SW480 (cell line): ENCODE measurements around the gene TTYH1.
"Not testable (repeated sequence)": the region's sequence is repeated elsewhere in the genome, so short reads cannot be mapped to it uniquely, and the experiment has no call there.

Experiments
- DNase-seq: peaks from one replicate; pipeline ENCODE4 v3.0.0-alpha.2; 2016; ENCODE audit warnings: low spot score

The TTYH1 gene

DNA sequence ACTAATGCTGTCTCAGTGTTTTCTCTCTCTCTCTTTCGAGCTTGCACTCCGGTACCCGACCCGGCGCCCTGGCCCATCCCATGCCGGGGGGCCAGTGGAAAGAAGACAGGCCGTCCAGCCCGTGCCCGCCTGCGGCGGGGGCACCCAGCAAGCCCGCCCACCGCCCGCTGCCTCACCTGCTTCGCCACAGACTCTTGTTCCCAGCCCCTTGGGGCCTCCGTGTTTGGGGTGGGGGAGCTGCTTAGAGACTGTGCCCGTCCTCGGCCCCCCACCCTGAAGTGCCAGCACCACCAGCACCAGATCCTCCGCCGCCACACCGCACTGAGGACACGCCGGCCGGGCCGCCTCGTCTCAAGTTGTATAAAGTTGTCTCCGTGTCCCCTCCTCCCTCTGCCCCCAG lies 45.9 kb downstream of the TTYH1 start:
- no peak for DNase-seq

DNA sequence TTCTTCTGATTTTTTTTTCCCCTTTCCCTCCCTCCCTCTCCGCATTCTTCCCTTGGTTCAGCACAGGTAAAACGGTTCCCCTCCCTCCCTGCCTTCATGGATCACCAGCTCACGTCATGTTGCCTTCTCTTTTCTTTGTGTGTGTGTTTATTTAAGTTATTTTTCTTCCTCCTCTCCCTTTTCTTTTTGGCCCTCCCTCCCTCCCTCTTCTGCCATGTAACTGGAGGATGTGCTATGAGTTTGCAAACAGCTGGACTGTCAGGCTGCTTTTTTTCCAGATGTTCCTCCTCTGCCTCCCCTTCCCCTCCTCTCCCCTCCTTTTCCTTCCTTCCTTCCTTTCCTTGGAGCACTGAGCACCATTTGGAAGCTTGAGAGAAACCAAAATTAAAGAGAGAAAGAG lies 46.3 kb downstream of the TTYH1 start:
- no peak for DNase-seq

DNA sequence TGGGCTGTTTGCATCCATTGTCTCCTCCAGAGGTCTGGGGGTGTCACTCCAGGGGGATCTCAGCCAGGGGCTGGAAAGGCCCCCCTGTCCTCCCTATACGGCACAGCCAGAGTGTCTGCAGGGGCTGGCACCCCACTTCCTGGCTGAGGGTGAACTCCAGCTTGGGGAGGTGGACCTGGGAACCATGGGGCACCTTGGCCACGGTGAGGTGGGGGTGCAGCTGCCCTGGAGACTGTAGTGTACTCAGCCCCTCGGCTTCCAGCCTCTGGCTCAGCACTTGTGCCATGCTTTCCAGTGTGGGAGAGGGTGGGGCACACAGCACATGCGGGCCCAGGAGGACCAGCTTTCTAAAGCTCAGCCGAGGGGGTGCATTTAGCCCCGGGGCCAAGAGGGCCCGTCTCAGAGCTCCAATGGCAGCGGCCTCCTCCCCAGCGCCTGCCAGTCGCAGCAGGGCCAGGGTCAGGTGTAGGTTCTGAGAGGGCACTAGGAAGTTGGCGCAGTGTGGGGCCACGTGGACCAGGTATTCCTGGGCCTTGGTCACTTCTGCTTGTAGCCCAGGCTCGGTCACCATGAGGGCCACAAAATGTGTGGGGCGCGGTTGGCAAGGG lies 46.9 kb downstream of the TTYH1 start:
- peak; percentile 36 for DNase-seq

DNA sequence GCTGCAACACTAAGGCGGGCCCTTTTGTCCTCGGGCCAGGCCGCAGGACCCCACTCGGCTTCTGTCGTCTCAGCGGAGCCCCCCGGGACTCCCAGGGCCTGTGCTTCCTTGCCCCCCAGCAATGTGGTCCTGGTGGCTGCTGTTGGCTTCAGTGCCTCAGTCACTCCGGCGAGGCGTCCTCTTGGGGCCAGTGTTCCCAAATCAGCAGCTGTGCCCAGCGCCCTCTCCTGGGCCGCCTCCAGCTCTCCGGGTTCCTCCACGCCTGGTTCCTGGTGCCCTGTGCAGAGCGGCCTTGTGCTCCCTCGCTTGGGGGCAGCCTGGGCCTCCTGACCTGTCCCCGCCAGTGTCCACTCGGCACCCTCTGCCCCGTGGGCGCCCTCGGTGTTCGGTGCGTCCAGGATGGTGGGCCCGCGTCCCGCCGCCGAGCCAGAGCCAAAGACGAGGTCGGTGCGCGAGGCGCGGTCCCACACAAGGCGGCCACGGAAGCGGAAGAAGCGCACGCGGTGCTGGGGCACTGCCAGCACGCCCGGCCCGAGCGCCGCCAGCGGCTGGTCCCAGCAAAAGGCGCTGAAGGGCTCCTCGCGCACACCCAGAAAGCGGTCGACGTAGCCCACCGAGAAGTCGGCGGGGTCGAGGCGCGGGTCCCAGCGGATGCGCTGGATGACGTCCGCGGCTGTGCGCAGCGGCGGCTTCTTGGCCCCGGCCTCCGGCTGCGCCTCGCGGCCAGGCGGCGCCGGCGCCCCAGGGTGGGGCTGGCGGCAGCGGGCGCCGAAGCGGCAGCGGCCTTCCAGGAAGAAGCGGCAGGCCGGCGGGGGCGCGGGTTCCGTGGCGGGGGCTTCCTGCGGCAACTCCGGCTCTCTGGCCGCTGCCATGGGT lies 47.6 kb downstream of the TTYH1 start:
- peak; percentile 85 for DNase-seq

GRCh38 chr19:54463531-54464043 lies 48.3 kb downstream of the TTYH1 start, which contains the start of gene LENG9:
Gene LENG9 (minus strand): TSS chr19:54463778. CDS start chr19:54463526, 252 bp downstream.
- DNase-seq, result no peak

DNA sequence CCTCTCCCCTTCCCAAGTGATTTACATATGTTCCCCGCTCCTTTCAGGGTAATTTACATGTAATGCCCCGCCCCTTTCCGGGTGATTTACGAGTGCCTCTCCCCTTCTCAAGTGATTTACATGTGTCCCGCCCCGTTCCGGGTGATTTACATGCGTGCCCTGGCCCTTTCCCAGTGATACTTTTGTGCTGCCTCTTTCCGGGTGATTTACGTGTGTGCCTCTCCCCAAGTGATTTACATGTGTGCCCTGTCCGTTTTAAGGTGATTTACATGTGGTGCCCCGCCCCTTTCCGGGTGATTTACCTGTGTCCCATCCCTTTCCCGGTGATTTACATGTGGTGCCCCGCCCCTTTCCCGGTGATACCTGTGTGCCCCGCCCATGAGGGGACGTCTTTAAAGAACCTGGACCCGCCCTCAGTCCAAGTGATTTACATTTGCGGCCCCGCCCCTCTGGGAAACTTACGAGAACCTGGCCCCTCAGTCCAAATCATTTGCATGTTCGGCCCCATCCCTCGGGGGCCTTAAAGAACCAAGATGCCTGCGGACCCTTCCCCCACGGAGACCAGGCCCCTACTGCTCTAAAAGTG lies 48.9 kb downstream of the TTYH1 start:
- peak; percentile 100 for DNase-seq

DNA sequence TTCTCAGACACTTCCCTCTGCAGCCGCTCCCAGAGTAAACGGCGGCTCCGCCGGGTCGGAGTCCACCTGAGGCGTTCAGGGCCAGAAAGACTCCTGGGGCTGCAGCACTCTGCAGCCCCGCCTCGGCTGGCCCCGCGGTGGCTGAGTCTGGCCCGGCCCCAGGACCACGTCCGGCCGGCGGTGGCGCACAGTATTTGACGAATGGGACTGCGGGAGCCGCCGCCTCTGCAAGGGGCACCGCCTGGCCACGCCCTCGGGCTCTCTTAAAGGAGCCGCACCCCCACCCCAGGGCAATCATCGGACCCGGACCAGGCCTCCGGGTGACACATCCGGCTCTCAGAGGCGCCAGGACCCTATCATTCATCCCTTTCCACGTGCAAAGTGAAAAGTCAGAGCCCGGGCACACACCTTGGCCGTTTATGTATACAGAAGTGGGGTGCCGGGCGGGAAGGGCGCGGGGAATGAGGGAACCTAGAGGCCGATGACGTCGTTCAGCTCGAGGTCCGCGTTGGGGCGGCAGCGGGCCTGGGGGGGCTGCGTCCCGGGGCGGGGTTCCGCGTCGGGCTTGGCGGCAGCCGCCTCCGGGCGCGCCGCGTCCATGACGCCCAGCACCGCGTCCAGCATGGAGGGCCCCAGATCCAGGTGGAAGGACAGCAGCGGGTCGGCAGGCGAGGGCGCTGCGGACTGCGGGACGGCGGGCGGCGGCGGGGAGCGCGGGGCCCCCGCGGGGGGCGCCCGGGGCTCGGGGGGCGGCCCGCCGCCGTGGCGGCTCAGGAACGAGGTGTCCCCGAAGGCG lies 49.6 kb downstream of the TTYH1 start:
- peak; percentile 98 for DNase-seq

GRCh38 chr19:54465426-54466109 lies 50.3 kb downstream of the TTYH1 start:
- no peak for DNase-seq

DNA sequence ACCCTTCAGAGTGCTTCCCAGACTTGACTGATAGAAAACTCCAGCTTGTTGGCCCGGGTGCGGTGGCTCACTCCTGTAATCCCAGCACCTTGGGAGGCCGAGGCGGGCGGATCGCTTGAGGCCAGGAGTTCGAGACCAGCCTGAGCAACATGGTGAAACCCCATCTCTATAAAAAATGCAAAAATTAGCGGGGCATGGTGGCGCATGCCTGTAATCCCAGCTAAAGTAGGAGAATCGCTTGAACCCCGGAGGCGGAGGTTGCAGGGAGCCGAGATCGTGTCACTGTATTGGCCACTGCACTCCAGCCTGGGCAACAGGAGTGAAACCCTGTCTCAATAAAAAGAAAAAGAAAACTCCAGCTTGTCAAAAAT lies 50.8 kb downstream of the TTYH1 start:
- not testable (repeated sequence) for DNase-seq

DNA sequence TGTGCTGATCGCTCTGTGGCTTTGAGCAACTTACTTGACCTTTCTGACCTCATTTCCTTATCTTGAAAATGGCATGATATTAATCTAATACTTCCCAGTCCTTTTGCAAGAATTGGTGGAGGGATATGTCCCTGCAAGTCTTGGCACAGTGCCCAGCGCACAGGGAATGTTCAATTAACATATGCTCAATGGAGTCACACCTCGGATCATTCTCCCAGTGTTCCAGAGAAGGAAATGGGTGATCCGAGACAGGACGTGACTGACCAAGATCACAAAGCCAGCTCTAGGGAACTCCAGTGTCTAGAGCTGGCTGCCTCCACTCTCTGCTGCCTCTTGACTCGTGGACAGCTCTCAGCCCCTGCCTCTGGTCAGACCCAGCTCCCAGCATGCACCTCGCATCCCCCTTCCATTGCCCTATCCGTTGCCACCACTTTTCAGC lies 54.3 kb downstream of the TTYH1 start:
- DNase-seq, result no peak

- no peak for DNase-seq
These were observed 55.1 kb downstream of the TTYH1 start for GRCh38 chr19:54470276-54470887.

DNA sequence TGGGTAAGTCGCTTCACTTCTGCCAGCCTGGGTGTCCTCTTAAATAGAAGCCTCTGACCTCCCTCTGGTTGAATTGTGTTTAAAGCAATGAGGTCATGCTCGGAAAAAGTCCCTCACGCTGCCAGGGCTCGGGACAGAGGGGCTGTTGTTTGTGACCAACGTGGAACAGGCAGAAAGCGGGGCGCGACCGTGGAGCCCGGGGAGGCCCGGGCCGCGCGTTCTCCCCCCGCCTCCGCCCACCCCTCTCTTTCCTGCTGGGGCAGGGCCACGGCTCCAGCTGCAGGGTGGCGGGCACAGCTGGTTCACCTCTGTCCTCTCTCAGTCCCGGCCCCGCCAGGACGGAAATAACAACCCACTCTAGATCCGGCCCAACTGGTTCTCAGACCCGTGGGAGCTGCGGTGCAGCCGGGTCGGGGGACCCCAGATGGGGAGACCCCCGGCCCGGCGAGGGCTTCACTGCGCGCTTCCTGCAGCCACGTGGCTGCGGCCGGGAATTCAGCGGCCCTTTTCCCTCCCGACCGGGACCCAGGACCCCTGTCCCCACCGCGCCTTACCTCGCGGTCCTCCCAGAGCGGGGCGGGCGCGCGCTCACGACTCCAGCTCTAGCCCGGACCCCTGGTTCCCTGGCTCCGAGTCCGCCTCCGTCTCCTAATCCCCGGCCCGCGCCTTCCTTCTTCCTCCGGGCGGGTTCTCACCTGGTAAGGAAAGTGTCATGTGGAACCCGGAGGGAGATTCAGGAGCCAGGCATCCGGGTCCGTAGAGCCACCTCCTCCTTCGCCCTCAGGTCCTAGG lies 55.9 kb downstream of the TTYH1 start:
- peak; percentile 54 for DNase-seq

DNA sequence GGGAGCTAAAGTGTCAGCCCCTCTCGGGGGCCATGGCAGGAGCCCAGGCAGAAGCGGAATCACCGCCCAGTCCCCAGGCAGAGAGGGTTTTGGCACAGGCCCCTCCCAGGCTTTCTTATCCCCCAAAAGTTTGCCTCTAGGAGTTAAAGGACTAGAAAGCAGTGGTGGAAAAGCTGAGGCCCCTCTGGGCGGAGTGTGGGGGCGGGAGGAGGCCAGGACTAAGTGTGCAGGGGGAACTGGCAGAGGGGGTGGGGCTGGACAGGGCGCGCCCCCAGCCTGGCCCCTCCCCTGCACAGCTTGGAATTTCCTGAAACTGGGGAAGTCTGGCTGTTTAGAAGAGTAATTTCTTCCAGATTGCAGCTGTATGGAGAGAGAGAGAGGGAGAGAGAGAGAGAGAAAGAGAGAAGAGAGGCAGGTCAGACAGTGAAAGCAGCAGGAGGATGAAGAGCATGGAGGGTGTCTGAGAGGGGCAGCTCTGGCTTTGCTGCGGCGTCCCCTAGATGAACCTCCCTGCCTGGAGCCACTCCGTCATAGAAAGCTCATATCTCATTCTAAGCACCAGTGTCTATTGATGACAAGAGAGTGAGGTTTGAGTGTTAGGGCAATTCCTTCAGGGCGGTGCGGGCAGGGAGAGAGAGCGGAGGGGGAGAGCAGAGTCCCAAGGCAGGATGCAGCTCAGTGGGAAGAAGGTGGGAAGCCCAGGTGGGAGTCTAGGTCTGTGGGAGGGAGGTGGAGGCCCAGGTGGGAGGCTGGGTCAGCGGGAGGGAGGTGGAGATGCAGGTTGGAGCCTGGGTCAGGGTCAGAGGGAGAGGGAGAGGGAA lies 58.0 kb downstream of the TTYH1 start, which contains the start of gene CDC42EP5:
Gene CDC42EP5, minus strand, starts transcription at position 226 of the 821 bp plus-strand sequence. CDS start 7,749 bp downstream, outside the sequence.
- DNase-seq, result peak; percentile 36

GRCh38 chr19:54473892-54474372 lies 58.7 kb downstream of the TTYH1 start:
- DNase-seq, result no peak

DNA sequence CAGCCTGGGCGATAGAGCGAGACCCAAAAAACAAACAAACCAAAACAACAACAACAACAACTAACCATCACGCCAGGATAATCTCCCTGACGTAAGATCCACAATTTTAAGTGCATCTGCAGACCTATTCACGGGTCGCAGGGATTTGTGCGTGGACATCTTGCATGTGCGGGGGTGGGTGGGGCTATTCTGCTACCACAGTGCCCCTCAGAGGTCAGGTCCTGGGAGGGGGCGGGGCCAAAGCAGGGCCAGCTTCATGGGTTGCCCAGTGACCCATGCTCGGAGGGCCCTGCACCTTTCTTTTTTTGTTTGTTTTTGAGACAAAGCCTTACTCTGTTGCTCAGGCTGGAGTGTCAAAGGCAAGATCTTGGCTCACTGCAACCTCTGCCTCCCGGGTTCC lies 60.4 kb downstream of the TTYH1 start:
- DNase-seq, result no peak

DNA sequence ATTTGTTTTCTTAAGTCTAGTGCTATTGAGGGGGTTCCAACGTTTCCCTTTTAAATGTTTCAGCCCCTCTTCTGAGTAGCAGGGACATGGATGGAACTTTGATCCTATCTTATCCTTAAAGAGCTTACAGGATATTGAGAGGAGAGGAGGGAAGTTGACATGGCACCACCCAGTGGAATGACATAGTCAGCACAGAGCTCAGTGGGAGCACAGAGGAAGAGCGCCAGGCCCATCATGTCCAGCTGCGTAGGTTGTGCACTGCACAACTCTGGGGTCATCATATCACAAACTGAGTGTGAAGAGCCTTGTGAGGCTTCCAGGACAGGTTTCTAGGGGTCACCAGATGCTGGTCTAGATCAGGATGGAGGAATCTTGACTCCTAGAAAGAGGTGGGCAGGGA lies 62.4 kb downstream of the TTYH1 start:
- DNase-seq, result peak; percentile 33

- peak; percentile 59 for DNase-seq
These were observed 63.5 kb downstream of the TTYH1 start for GRCh38 chr19:54478677-54479266.

GRCh38 chr19:54480051-54480450 lies 64.8 kb downstream of the TTYH1 start:
- DNase-seq, result no peak
